HG02763 (cell line): ENCODE data around the gene SRRT.
"Not testable (repeated sequence)": the region's sequence is repeated elsewhere in the genome, so short reads cannot be mapped to it uniquely, and the experiment has no call there.

ENCODE experiments used
- ATAC-seq: cut with Tn5 transposase; IDR thresholded peaks from one replicate; pipeline ENCODE4 v1.9.1; 2021; ENCODE audit warnings: mild to moderate bottlenecking, moderate library complexity; ENCODE audit not compliant: unreplicated experiment

SRRT gene

GRCh38 chr7:100893910-100894721, 19.2 kb downstream of the SRRT start:
- no peak for ATAC-seq

- ATAC-seq = no peak
Observed at GRCh38 chr7:100894860-100895700, 20.2 kb downstream of the SRRT start.

GRCh38 chr7:100895701-100895955, 20.7 kb downstream of the SRRT start, which contains the start of gene ACHE:
ACHE (minus strand) TSS chr7:100895888; CDS start chr7:100894232, 1,656 bp downstream.
- ATAC-seq = no peak

GRCh38 chr7:100895956-100896731, 21.2 kb downstream of the SRRT start:
- ATAC-seq = no peak

- no peak for ATAC-seq
Observed at GRCh38 chr7:100896732-100897608, 22.1 kb downstream of the SRRT start.

GRCh38 chr7:100897772-100898454, 23.0 kb downstream of the SRRT start:
- ATAC-seq = no peak

- ATAC-seq = no peak
Observed at GRCh38 chr7:100899432-100899831, 24.5 kb downstream of the SRRT start.

GRCh38 chr7:100900978-100901377, 26.1 kb downstream of the SRRT start:
- ATAC-seq = no peak

- ATAC-seq = no peak
Observed at GRCh38 chr7:100901921-100902332, 27.0 kb downstream of the SRRT start.

- ATAC-seq = no peak
Observed at GRCh38 chr7:100902638-100903037, 27.7 kb downstream of the SRRT start.

GRCh38 chr7:100908512-100908911, 33.6 kb downstream of the SRRT start:
- ATAC-seq = no peak

- ATAC-seq = not testable (repeated sequence)
Observed at GRCh38 chr7:100910443-100910842, 35.5 kb downstream of the SRRT start.

- no peak for ATAC-seq
Observed at GRCh38 chr7:100911484-100911883, 36.6 kb downstream of the SRRT start.

GRCh38 chr7:100914208-100914878, 39.4 kb downstream of the SRRT start:
- ATAC-seq = no peak

GRCh38 chr7:100914879-100915447, 40.1 kb downstream of the SRRT start:
- no peak for ATAC-seq

- ATAC-seq = not testable (repeated sequence)
Observed at GRCh38 chr7:100919335-100919734, 44.4 kb downstream of the SRRT start.

- ATAC-seq = not testable (repeated sequence)
Observed at GRCh38 chr7:100919779-100920437, 45.0 kb downstream of the SRRT start.

GRCh38 chr7:100921039-100921438, 46.1 kb downstream of the SRRT start:
- no peak for ATAC-seq
